Loucy (cell line): ENCODE data around the gene XCL1.

Source experiments
- H2AFZ ChIP-seq: fragments of 200-600 bp; sonication (generic); 2 replicates; pipeline ENCODE4 v1.6.0; 2016; ENCODE audit warnings: antibody characterized with exemption, mild to moderate bottlenecking, low read length, moderate library complexity
- H3F3A ChIP-seq: fragments of 200-600 bp; 2 replicates; pipeline ENCODE4 v1.6.0; 2016; ENCODE audit warnings: antibody characterized with exemption, low read depth, mild to moderate bottlenecking
- H3K27me3 ChIP-seq: fragments of 200-600 bp; sonication (generic); 2 replicates; pipeline ENCODE4 v1.6.1; 2014; ENCODE audit warnings: low read length, mild to moderate bottlenecking; ENCODE audit not compliant: insufficient read depth, poor library complexity, severe bottlenecking
- H3K36me3 ChIP-seq: fragments of 200-600 bp; sonication (generic); 2 replicates; pipeline ENCODE4 v1.6.1; 2016; ENCODE audit warnings: low read length; ENCODE audit not compliant: insufficient read depth
- H3K4me1 ChIP-seq: fragments of 200-600 bp; sonication (generic); 2 replicates; pipeline ENCODE4 v1.5.1; 2014; ENCODE audit warnings: low read length, mild to moderate bottlenecking; ENCODE audit not compliant: insufficient read depth, poor library complexity, severe bottlenecking
- H3K4me2 ChIP-seq: fragments of 200-600 bp; sonication (generic); 2 replicates; pipeline ENCODE4 v1.6.0; 2014; ENCODE audit warnings: antibody characterized with exemption, low read length, low read depth, mild to moderate bottlenecking; ENCODE audit not compliant: poor library complexity, severe bottlenecking
- H3K4me3 ChIP-seq: fragments of 200-600 bp; sonication (generic); 2 replicates; pipeline ENCODE4 v1.5.1; 2014; ENCODE audit warnings: low read length, mild to moderate bottlenecking, mixed read lengths; ENCODE audit not compliant: poor library complexity, severe bottlenecking
- H3K79me2 ChIP-seq: fragments of 200-600 bp; sonication (generic); 2 replicates; pipeline ENCODE4 v1.6.1; 2014; ENCODE audit warnings: low read length; ENCODE audit not compliant: insufficient read depth
- H3K9ac ChIP-seq: fragments of 200-600 bp; sonication (generic); 2 replicates; pipeline ENCODE4 v1.6.0; 2014; ENCODE audit warnings: mild to moderate bottlenecking, low read depth, low read length, moderate library complexity; ENCODE audit not compliant: poor library complexity, severe bottlenecking
- H3K9me2 ChIP-seq: fragments of 200-600 bp; sonication (generic); replicated peaks from 2 replicates; pipeline ENCODE4 v1.6.1; 2016; ENCODE audit warnings: low read depth, low read length, mixed read lengths
- H3K9me3 ChIP-seq: fragments of 200-600 bp; sonication (generic); 2 replicates; pipeline ENCODE4 v1.6.1; 2014; ENCODE audit warnings: mild to moderate bottlenecking, antibody characterized with exemption, low read length, low read depth; ENCODE audit not compliant: insufficient read depth
- H4K20me1 ChIP-seq: fragments of 200-600 bp; sonication (generic); 2 replicates; pipeline ENCODE4 v1.6.0; 2014; ENCODE audit warnings: antibody characterized with exemption, low read length, mild to moderate bottlenecking; ENCODE audit not compliant: insufficient read depth, poor library complexity, severe bottlenecking
- CTCF ChIP-seq: fragments of 200-600 bp; sonication (generic); conservative IDR thresholded peaks from 2 replicates; pipeline ENCODE4 v1.5.1; 2014; ENCODE audit warnings: mild to moderate bottlenecking, antibody characterized with exemption, low read length
- EZH2phosphoT487 ChIP-seq: fragments of 200-600 bp; IDR thresholded peaks from 2 replicates; pipeline ENCODE4 v1.6.1; 2018; ENCODE audit warnings: antibody characterized with exemption, mild to moderate bottlenecking, moderate library complexity, borderline replicate concordance

XCL1 gene

GRCh38 chr1:168621356-168621755 lies 45.0 kb downstream of the XCL1 start:
- Histone ChIP-seq H3K27me3 (no peaks in the 10 kb centered on the region), H2AFZ (no peak overlapping the region), H3F3A (no peaks in the 10 kb centered on the region), H3K9me3 (no peaks in the 10 kb centered on the region), H3K4me2 (no peak overlapping the region), H3K36me3 (no peaks in the 10 kb centered on the region), H3K9ac (no peak overlapping the region), H3K4me3 (no peak overlapping the region), H3K79me2 (no peaks in the 10 kb centered on the region), H4K20me1 (no peaks in the 10 kb centered on the region), H3K4me1 (no peaks in the 10 kb centered on the region), H3K9me2 (no peaks in the 10 kb centered on the region)
- TF ChIP-seq EZH2phosphoT487: no peak
- TF ChIP-seq CTCF: no peak

GRCh38 chr1:168623003-168623828 lies 46.8 kb downstream of the XCL1 start:
- Histone ChIP-seq H3K79me2 (no peaks in the 10 kb centered on the region), H3K4me1 (no peaks in the 10 kb centered on the region), H3K9ac (no peak overlapping the region), H3K4me2 (no peak overlapping the region), H3K27me3 (no peaks in the 10 kb centered on the region), H3K4me3 (no peak overlapping the region), H3K36me3 (no peaks in the 10 kb centered on the region), H2AFZ (no peak overlapping the region), H4K20me1 (no peaks in the 10 kb centered on the region), H3K9me3 (no peaks in the 10 kb centered on the region), H3K9me2 (no peaks in the 10 kb centered on the region), H3F3A (no peaks in the 10 kb centered on the region)
- no peak for TF ChIP-seq CTCF
- TF ChIP-seq EZH2phosphoT487: no peak

GRCh38 chr1:168623831-168624230 lies 47.4 kb downstream of the XCL1 start:
- H3K36me3 ChIP-seq: no peaks in the 10 kb centered on the region
- H3K79me2 ChIP-seq: no peaks in the 10 kb centered on the region
- H3K27me3 ChIP-seq: no peaks in the 10 kb centered on the region
- H3K4me3 ChIP-seq: no peak overlapping the region
- no peaks in the 10 kb centered on the region for H3F3A ChIP-seq
- H3K4me2 ChIP-seq: no peak overlapping the region
- H3K9me2 ChIP-seq: no peaks in the 10 kb centered on the region
- no peak overlapping the region for H3K9ac ChIP-seq
- H3K9me3 ChIP-seq: no peaks in the 10 kb centered on the region
- H4K20me1 ChIP-seq: no peaks in the 10 kb centered on the region
- H2AFZ ChIP-seq: no peak overlapping the region
- H3K4me1 ChIP-seq: no peaks in the 10 kb centered on the region
- TF ChIP-seq CTCF (no peak), EZH2phosphoT487 (no peak)
